AG20443 (cell line): ENCODE data around the gene PODXL2.

ENCODE experiments used
- DNase-seq: peaks from one replicate; pipeline ENCODE4 v3.0.0; 2012; ENCODE audit warnings: low spot score, mixed read lengths

The PODXL2 gene, protein sequence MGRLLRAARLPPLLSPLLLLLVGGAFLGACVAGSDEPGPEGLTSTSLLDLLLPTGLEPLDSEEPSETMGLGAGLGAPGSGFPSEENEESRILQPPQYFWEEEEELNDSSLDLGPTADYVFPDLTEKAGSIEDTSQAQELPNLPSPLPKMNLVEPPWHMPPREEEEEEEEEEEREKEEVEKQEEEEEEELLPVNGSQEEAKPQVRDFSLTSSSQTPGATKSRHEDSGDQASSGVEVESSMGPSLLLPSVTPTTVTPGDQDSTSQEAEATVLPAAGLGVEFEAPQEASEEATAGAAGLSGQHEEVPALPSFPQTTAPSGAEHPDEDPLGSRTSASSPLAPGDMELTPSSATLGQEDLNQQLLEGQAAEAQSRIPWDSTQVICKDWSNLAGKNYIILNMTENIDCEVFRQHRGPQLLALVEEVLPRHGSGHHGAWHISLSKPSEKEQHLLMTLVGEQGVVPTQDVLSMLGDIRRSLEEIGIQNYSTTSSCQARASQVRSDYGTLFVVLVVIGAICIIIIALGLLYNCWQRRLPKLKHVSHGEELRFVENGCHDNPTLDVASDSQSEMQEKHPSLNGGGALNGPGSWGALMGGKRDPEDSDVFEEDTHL

DNA sequence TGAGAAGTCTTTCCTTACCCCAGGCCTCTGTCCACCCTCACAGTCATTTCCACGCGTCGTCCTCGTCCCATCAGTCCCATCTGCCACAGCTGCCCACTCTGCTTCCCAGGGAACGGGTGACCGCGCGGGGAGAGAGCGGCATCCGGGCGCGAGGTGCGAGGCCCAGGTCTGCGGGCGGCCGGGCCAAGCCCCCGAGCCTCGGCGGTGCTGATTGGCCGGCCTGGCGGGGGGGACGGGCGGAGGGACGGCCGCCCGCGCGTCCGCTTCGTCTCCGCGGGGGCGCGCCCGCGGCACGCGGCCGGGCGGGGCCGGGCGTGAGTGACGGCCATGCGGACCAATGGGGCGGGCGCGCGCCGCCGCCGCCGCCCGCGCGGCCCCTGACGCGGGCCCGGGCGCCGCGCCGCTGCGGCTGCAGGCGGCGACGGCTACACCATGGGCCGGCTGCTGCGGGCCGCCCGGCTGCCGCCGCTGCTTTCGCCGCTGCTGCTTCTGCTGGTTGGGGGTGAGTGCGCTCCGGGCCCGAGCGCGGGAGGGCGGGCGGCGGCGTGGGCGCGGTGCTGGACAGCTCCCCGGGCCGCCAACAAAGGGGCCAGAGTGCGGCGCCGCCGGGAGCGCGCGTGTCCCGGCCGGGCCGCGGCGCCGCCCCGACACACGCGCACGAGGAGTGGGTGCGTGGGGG lies at the start of gene PODXL2:
Gene PODXL2, plus strand, starts transcription at position 398 of the 679 bp plus-strand sequence. Its CDS starts 35 bp downstream, at position 433.
- peak; percentile 90 for DNase-seq

DNA sequence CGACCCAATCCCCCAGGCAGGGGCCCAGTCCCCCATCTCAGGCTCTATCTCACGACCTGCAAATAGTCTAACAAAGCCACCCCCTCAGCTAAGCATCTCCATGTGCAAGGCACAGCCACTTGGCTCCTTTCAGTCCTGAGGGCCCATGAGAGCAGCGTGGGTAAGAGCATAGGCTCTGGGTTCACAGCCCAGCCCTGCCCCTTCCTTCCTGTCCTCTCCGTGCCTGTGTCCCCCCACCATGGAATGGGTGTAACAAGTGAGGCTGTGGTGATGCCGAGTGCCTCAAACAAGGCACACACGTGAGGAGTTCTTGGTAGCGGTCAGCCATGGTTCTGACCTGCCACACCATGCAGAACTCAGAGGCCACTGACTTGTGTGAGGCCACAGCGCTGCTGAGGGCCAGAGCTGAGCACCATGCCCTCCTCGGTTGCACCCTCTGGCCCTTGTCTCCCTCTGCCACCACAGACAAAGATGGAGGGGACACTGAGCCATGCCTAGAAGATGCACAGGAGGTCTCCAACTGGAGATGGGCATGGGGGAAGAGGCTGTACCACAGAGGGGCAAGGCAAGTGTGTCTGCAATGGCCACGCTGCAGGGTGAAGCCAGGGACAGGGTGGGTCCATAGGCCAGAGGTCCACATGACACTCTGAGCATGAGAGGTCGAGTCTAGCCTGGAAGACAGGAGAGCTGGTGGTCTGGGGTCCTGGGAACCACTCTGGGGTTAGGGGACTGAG lies 48.5 kb upstream of the PODXL2 start:
- no peak for DNase-seq

DNA sequence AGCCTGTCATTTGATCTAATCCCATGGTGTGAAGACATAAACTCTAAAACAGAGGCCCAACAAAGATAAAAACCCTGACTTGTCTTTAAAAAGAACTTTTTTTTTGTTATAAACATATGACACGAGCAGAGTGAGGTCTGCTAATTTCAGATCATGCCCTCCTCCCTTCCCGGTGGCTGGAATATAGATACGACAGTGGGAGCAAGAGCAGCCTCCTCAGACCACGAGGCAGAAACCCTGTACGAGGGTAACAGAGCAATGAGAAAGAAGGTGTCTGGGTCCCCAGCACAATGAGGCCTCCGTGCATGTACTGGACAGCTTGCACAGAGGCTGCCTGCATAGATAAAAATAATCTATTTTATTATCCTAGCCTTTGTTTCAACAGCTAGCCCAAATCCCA lies 44.3 kb upstream of the PODXL2 start:
- no peak for DNase-seq

DNA sequence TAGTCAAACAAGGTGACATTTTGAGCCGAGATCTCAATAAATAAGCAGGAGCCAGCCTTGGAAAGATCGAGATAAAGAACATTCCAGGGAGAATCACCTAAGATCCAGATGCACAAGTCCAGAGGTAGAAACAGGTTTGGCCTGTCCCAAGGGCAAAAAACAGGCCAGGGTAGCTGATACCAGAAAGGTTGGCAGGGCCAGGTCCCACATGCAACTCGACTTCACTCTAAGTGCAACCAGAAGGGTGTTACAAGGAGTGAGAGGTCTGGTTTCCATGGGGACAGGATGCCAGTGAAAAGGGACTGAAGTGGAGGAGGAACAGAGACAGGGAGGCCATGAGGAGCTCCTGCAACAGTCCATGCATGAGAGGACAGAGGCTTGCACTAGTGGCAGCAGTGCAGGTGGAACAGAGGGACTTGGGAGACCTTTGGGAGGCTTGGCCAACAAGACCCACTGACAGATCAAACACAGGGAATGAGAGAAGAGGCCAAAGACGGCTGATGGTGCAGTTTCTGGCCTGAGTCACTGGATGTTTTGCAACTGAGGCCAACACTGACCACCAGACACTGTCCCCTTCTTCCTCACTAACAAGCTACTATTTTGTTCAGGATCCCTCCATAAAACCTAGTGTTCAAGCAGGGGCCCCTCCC lies 43.7 kb upstream of the PODXL2 start:
- peak; percentile 54 for DNase-seq

DNA sequence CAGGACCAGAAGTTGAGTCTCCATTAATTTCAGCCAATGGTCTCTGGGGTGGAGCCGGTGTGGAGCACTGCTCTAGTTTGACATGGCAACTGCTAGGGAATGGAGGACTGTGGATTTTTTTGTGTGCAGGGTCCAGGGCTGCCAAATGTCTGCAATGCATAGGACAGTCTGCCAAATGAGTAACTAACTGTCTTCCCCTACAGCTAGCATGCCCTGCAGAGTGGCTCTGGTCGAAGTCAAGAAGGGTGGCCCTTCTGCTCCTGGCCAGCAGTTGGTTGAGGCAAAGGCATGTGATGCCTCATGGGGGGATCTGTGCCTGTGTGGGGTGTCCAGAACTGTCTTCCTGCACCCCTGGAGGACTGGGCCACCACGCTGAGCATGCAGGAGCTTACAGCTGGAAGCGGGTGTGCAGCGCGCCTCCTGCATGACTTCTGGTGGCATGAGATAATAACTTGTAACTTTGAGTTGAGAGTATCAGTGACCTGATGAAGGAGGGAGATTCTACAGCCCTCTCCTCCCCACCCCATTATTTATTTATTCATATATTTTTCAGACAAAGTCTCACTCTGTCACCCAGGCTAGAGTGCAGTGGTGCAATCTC lies 43.1 kb upstream of the PODXL2 start:
- DNase-seq: no peak

DNA sequence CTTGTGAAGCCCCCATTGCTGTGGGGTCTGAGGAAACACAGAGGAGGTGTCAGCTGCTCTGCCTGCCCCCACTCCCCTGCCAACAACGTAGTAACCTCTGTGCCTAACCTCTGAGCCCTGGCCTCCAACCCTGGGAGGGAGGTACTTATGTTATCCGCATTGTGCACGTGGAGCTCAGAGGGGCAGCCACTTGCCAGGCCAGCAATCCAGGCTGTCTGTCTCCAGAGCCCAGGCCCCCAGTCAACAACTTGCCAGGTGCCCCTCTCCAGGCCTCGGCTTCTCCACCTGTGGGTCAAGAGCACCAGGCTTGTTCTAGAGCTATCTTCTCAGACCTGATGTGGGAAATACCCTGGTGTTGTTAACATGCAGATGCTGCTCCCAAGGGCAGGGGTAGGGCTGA lies 41.1 kb upstream of the PODXL2 start:
- DNase-seq: no peak

DNA sequence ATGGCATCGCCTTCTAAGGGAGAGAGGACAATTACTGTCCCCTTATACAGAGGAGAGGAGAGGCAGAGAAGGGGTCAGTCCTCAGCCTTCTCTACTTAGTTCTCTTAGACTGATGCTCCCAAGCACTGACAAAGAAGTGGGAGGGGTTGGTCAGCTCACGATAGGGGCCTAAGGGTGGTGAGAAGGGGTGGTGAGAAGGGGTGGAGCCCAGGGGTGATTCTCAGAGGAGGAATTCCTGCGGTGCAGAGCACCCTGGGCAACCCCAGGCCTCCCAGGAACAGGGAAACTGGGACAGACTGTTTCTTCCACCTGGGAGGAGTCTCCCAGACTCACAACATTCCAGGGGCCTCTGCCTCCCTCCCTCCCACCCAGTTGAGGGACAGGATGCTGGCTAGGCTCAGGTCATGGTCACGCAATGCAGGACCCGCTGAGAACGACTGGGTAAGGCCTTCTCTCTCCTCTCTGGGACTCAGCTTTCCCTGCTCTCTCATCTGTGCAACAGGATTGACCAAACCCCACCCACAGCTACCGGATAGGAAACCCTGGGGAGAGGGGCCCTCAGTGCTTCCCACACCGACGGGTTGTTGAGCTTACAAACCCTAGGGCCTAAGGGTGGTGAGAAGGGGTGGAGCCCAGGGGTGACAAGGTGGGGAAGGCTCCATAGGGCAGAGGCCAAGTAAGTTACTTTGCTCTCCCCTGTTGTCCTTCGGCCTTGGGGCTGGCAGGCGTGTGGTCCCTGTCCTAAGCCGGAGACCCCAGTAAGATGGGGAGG lies 40.0 kb upstream of the PODXL2 start:
- peak; percentile 45 for DNase-seq

DNA sequence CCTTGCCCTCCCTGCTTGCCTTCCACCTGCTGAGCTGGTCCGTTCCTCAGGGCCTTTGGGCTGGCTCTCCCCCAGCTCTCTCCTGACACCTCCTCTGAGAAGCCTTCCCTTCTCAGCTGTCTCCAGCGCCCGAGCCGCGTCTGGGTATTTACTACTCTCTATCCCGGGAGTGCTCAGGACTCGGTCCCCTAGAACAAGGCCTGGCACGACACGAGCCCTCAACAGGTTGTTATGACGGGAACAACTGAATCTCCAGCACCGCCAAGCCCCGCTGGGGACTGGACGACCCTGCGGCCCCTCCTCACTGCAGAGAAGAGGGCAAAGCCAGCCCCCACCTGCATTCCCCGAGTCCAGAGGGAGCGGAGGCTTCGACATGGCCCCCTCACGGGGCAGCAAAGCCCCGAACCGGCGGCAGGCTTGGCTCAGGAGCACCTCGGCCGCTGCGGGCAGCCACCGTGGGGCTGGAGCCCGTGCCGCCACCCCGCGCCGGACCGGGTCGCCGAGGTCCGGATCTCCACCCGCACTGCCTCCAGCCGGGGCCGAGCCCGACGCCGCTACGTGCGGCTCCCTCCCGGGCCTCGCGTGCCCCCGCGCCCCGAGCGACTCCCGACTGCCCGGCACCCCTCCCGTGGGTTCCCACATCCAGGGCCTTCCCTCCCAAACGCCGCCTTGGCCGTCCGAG lies 39.2 kb upstream of the PODXL2 start:
- no peak for DNase-seq

DNA sequence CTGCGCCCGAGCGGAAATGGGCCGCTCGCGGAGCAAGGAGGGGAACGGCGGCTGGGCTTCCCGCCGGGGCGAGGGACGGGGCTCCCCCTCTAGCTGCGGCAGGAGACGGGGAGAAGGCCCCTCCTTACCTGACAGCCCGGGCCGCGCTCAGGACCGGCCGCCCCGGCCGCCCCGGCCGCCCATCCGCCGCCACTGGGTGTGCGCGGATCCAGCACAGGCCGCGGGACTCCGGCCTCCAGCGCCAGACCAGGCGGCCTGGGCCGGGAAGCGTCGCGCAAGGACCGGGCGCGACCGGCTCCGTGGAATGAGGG lies 38.7 kb upstream of the PODXL2 start:
- no peak for DNase-seq

DNA sequence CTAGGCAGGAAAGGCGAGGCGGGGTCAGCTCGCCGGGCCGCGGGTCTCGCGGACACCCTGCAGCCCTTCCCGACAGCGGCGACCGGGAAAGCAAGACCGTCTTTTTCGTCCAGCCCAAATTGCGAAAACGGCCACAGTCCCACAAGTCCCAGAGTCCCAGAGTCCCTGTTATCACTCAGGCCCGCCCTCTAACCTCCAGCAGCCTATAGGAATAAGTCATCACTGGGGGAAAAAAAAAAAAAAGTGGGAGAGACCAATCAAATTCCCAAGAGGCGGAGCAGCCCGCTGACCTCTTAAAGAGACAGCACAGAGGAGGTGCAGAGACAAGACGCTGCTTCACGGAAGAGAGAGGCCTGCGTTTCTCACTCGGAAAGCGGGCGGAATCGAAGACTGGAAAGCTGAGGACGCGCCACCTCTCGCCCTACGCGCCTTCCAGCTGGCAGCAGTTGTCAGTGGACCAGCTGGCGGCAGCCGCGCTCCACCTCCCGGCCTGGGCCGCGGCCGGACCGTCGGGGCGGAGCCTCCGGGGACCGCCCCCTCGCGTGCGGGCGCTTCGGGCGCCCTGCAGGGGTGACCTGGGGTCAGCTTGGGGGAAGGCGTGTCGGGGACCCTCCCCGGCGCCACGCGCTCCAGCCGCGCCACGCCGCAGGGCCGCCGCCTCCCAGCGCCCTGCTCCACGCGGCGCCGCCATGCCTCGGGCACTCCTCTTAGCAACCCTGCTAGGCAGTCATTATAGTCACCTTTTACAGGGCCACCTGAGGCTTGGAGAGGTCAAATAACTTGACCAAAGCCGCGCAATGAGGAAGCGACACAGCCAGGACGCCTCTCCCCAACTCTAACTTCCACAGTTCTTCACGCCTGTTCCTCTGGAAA lies 38.2 kb upstream of the PODXL2 start, which contains the start of gene TPRA1:
Gene TPRA1, minus strand, starts transcription at position 141 of the 873 bp plus-strand sequence. CDS start 10,587 bp downstream, outside the sequence.
- DNase-seq: peak; percentile 96

DNA sequence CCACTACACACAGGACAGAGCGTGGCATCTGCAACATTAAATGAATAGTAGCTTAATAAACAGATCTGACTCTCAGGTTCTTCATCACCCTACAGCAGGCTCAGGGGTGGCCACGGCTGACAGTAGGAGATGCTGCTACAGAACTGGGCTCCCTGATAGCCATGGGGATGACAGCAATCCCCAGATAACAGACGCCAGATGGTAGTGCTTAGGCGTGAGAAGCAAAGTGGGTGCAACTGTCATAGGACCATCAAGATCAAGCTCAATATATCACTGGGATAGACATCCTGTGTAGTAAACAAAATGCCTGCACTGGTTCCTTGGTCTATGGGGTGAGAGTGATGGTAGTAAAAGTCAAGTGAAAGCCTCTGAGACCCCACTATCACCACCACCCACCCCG lies 35.8 kb upstream of the PODXL2 start:
- no peak for DNase-seq

DNA sequence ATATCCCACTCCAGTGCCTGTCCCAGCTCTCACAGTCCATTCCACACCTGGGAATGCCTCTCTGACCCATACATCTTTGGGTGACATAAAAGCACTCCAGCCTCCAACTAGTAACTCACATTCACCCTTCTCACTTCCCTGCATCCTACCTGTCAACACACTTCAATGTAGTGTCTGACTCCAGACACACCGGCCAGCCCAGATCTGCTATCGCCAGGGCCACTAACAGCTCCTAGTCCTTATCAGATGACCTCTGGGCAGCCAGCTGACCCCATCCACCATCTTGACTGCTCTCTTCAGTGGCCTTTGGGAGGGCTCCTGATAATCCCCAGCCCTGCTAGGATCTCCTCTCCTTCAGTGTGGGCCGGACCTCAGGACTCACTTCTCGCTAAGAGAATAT lies 33.7 kb upstream of the PODXL2 start:
- no peak for DNase-seq

DNA sequence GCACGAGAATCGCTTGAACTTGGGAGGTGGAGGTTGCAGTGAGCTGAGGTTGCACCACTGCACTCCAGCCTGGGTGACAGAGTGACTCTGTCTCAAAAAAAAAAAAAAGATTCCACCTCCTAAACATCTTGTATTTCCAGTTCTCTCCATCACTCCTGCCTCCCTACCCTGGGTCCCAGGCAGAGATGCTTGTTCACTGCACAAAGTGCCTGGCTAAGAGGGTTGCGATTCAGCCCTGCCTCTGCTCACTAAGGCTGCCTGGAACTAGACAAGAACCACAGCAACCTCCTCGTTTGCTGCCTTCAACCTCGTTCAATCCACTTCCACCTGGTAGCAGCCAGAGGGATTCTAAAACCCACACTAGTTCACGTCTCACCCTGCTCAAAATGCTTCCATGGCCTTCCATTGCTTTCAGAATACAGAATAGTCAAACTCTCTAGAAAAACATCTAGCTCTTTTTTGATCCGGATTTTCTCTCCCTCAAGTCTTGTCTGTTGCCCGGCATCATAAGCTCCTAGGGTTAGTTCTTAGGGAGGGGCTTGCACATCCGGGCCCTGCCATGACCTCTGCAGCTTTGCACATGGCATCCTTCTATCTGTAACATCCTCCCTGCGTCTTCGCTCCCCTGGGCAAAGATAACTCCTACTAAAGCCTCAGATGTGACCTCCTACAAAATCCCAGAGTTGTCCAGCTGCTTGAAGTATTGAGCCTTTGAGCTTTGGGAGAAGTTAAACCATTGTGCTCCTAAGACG lies 31.8 kb upstream of the PODXL2 start:
- no peak for DNase-seq

DNA sequence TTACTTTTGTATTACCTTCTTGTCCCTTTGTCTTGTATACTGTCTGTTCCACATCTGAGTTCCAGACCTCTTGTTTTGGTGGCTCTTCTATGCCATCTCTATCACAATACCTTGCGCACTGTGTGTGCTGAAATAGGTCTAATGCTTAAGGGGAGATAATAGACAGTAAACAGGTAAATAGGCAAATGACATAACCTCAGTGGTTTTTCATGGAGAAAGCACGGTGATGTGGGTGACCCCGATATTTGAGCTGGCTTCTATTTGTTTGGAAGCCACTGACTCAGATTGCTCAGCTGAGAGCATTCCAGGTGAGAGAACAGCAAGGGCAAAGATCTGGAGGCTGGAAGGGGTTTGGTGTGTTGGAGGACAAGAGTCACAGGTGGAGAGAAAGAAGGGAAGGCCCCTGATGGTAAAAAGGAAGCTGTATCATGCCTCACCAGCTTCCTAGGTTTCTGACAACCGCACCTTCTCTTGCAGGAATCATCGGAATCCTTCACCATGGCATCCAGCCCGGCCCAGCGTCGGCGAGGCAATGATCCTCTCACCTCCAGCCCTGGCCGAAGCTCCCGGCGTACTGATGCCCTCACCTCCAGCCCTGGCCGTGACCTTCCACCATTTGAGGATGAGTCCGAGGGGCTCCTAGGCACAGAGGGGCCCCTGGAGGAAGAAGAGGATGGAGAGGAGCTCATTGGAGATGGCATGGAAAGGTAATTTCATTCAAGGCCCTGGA lies 30.0 kb upstream of the PODXL2 start:
- no peak for DNase-seq

DNA sequence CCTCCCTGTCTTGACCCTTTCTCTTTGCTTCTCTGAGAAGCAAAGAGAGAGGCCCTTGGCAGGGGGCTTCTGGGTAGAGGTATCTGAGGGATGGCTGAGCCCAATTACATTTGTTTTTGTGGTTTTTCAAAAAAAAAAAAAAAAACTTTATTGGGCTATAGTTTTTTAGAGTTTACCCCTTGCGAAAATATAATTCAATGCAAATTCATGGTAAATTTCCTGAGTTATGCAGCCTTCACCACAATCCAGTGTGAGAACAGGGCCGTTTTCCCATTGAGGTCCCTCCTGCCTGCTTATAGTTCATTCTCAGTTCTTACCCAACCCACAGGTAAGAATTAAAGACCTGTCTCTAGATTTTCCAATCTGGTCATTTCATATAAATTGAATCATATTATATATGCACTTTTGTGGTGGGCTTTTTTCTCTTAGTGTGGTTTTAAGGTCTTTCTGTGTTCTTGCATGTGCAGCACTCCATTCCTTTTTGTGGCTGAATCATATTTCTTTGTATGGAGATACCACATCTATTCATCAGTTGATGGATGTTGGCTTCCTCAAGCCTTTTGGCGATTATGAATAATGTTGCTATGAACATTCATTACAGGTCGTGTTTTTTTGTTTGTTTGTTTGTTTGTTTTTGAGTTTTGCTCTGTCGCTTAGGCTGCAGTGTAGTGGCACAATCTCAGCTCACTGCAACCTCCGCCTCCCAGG lies 28.1 kb upstream of the PODXL2 start:
- no peak for DNase-seq

DNA sequence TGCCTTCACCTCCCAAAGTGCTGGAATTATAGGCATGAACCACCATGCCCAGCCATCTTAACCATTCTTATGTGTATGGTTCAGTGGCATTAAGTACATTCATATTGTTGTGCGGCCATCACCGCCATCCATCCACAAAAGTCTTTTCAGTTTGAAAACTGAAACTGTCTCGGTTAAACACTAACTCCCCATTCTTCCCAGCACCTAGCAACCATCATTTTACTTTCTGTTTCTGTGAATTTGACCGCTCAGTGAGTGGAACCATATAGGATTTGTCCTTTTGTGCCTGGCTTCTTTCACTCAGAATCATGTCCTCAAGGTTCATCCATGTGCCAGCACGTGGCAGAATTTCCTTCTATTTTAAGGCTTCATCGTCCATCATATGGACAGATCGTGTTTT lies 24.9 kb upstream of the PODXL2 start:
- DNase-seq: no peak

DNA sequence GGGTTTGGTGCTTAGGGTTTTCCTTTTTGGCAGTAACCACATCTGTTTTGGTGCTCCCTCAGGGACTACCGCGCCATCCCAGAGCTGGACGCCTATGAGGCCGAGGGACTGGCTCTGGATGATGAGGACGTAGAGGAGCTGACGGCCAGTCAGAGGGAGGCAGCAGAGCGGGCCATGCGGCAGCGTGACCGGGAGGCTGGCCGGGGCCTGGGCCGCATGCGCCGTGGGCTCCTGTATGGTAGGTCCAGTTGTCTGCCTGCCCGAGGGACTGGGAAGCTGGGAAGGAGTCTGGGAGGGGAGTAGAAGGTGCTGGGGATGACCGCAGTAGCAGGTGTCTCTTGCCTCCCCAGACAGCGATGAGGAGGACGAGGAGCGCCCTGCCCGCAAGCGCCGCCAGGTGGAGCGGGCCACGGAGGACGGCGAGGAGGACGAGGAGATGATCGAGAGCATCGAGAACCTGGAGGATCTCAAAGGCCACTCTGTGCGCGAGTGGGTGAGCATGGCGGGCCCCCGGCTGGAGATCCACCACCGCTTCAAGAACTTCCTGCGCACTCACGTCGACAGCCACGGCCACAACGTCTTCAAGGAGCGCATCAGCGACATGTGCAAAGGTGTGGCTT lies 24.3 kb upstream of the PODXL2 start:
- no peak for DNase-seq
